ENCODE measurements around the gene ILDR1. TPM values are rescaled to one million over a fixed set of nuclear protein-coding genes. Genes with fewer than 3 reads are reported as not detected.
A peak's percentile ranks its signal among the peaks of the same experiment; 100 is the strongest.

ILDR1 gene
- total RNA-seq, 1 donor from 2014 or later, result 0.16 TPM

DNA sequence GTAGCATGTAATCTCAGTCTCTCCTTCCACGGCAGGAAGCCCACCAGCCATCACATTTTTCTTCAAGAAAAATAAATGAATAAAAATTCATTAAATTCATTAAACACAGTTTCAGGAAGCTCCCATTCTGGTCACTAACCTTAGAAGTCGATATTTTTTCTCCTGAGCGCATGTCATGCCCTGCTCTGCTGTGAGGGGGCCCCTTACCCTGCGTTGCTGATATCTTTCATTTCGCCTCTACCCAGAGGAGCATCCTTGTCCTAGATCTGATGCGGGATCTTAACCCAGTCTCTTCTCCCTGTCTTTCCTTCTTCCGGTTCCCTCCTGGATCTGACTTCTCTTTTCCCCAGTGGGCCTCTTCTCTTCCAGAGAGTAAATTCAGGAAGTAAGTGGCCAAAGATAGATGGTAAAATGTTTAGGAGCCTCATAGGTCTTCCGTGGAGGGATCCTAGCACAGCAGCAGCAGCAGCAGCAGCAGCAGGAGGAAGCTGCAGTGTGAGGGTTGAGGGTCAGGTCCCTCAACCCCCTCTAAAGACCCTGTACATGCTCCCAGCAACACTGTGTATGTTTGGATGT is 1.4 kb upstream of the ILDR1 start:
- DNase-seq (ENCODE audit: missing footprints), result no peak

DNA sequence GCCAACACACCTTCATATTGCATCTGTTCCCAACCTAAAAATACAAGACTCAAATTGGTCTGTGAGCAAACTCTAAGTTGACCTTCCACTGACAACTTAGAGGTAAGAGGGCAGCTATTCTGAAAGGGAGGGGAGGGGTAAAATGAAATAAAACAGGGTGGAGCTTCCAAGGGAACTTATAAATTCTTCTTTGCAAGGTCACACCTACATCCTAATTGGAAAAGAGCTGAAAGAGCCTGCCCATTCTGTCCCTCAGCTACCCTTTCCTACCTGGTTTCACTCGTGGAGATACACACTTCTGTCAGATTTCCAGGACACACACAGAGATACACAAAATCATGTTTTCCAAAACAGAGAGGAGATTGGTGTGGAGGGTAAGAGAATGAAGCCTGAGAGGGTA is 1.0 kb downstream of the ILDR1 start:
- DNase-seq (ENCODE audit: missing footprints) (no peak), ATAC-seq (no peak)
- intact Hi-C loops (cut with DNase I), result no loop called here

More for the DNA sequence above, 1.4 kb upstream of the ILDR1 start:
- intact Hi-C loops (cut with DNase I), result no loop called here
- no peak for ATAC-seq

DNA sequence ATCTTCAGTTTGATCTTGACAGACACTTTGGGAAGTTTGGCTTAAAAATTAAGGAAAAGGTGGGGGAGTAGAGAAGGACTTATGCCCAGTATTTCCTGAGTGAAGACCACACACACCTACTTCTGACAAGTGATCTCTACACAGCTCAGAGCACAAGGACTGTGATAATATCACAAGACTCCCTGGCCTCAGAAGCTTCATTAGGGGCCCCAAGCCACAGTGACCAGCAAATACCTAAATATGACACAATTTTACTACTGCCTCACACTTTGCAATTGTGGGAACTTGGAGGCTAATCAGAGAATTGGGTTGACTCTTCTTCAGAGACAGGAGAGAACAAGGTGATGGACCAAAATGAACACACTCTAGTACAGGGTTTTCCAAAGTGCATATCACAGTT is 2.6 kb downstream of the ILDR1 start:
- no peak for DNase-seq (ENCODE audit: missing footprints)
- intact Hi-C loops (cut with DNase I), result no loop called here
- ATAC-seq, result no peak

DNA sequence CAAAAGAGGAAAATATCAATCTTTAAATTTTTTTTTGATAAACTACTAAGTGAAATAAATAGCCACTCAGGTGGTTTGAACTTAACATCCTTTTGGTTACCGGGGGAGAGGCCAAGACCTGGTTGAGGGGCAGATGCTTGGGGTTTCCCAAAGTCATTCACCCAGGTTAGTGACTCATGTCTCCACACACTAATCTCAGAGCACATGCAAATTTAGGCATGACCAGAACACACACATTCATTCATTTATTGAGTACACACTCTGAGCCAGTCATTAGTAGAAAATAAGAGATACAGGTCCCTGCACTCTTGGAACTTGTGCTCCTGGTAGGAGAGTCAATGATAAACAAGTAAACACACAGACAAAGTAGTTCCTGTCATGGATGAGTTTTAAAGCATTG is 7.3 kb downstream of the ILDR1 start:
- DNase-seq (ENCODE audit: missing footprints) (no peak), ATAC-seq (no peak)
- intact Hi-C loops (cut with DNase I), result no loop called here

DNA sequence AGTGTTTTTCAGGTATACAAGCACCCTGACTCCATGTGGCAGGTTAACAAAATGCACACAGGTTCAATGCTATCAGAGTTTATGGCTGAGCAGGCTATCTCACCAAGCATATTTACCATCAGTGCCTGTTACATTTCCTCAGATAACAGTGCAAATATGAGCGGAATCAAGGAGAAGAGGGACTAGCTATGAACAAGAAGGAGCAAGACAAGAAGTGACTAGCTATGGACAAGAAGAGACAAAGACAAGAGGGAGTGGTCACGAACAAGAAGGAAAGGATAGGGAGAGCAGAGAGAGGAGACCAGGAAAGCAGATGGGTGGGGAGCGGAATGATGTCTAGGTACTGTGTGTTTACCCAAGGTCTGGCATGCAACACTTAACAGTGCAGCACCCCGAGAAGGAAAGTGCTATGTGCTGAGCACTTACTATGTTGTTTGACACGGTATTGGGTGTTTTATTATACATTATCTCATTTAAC is 8.6 kb downstream of the ILDR1 start:
- DNase-seq (ENCODE audit: missing footprints) (no peak), ATAC-seq (no peak)
- intact Hi-C loops (cut with DNase I), result no loop called here

DNA sequence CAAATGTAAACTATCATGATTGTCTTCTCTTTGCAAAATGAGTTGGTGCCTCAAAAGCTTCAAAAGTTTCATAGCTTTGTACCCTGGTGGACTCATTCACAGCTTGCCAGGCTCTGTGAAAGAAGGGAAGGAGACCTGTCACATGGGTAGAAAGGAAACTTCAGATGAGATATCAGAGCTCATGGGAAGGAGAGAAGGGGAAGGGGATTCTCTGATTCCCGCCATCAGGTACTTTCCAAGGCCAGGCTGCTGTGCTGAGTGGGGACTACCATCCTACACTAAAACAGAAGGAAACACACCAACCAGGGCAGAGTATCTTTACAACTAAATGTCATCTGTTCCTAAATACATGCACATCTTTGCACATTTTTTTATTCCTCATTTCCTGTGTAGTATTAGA is 9.2 kb downstream of the ILDR1 start:
- intact Hi-C loops (cut with DNase I), result no loop called here
- no peak for DNase-seq (ENCODE audit: missing footprints)
- ATAC-seq, result no peak

DNA sequence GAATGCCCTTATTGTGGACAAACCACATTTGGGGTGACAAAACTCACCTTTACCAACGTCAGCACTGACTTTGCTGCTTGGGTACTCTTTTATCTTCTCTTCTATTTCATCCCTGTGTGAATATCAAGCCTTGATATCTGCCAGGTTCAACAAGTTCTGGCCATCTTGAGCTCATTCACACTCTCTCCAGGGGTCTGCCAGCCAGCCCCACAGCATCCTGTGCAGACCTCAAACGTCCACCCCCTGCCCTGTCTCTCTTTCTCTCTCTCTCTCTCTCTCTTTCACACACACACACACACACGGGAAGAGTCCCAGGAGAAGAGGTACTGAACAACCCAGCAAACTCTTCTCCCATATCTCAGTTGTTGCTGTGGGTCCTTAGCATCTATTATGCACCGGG is 10.7 kb downstream of the ILDR1 start:
- no peak for ATAC-seq
- intact Hi-C loops (cut with DNase I), result no loop called here
- no peak for DNase-seq (ENCODE audit: missing footprints)

DNA sequence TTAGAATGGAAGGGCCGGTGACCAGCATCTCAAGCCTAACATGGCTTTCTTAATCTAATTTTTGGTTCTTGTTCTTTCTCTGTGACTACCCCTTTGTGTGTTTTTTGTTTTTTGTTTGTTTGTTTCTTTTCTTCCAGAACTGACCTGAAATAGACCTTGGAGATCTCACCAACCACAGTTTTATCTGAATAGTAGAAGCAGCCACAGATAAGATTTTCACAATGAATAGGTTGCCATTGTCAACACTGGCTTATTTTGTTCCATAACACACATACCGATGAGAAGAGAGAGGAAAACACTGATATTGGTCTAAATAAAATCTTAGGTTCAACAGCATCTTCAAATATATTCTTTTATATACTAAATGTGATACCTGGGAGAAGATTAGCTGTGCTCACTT is 11.5 kb downstream of the ILDR1 start:
- intact Hi-C loops (cut with DNase I), result no loop called here
- ATAC-seq, result no peak

DNA sequence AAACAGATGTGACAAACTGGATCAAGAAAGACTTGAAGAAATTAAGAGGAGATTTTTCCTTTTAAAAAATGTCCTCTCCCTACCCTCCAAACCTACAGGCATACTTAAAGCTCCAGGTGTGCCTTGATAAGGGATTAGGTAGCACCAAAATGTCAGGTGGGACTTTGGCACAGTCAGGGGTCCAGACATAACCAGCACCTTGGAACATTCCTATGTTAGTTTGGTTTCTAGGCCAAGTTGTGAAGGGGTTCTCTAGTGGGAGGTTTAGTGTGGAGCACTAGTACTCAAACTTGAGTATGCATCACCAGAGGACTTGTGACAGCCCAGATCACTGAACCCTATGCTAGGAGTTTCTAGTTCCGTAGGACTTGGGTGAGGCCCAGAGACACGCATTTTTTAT is 13.9 kb downstream of the ILDR1 start:
- intact Hi-C loops (cut with DNase I), result no loop called here
- DNase-seq (ENCODE audit: missing footprints), result no peak

More for the DNA sequence above, 11.5 kb downstream of the ILDR1 start:
- no peak for DNase-seq (ENCODE audit: missing footprints)

DNA sequence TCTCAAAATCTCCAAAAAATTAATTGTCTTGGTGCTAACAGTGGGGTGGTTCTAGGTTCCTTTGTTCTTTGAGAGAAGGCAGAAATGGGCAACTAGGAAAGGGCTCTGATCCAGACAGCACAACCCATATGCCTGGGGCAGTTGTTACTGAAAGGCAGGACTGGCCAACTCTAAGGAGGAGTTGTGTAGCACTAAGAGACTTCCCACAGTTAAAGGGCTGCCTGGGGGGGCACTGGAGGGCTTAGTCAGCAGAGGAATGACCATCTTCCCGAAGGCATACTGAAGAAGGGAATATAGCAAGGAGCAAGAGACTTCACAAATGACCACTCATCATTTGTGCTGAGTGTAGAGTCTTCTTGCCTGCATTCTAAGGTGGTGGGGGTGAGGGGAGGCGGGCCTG is 15.8 kb downstream of the ILDR1 start:
- intact Hi-C loops (cut with DNase I), result no loop called here
- ATAC-seq, result no peak
- DNase-seq (ENCODE audit: missing footprints), result no peak

More for the DNA sequence above, 13.9 kb downstream of the ILDR1 start:
- no peak for ATAC-seq

DNA sequence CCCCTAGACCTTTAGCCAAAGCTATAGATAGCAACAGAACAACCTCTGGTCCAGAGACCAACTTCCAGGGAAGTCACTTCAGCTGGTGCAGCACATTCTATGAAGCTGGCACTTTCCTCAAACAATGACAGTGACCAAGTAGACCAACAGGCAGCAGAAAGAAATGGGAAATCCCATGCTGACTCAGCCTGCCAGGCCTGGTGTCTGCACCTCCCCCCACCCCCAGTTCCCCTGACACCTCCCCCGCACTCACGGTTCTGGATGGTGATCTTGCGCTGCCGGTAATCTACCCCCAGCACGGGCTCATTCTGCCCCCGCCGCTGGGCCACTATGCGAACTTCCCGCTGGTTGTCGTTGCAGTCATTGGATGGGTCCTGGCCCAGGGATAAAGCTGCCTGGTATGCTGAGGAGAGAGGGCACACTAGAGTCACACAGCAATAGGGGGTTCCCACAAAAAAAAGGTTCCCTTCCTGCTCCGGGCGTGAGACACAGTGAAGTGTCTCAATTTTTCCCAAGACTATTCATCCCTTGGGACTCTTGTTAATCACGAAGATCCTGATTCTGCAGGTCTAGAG is 17.0 kb downstream of the ILDR1 start:
- intact Hi-C loops (cut with DNase I), result no loop called here
- ATAC-seq (peak; percentile 13), DNase-seq (ENCODE audit: missing footprints) (no peak)

DNA sequence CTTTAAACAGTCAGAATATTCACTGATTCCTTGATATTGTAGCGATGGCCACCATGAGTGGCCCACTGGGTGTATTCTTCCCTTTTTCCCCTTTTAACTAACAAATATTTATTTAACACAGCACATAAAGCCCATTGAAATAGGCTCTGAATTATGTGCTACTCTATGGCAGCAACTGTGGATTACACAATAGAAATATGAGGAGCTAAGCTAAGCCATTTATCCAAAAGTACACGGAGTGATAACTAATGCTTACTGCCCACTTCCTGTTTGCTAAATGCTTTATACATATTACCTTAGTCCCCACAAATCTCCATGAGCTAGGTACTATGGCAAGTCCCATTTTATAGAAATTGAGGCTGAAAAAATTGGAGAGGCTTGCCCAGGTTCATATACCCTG is 17.9 kb downstream of the ILDR1 start:
- DNase-seq (ENCODE audit: missing footprints) (no peak), ATAC-seq (no peak)
- intact Hi-C loops (cut with DNase I), result no loop called here

DNA sequence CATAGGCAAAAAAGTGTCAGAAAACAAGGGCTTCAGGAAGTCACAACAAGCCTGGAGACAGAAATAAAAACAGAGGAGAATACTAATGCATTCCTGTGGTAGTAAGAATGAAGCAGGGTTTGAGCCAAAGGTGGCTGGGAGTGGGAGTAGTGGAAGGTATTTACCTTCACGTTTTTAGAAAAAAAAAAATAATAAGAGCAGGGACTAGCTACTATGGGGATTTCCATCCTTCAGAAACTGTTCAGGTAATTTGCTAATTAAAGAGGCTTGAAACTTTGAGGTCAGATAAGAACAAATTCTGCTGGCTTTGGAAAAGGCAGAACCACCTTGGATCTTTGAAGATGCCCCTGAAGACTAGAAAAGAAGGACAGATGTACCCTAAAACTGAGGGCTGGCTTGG is 18.4 kb downstream of the ILDR1 start:
- DNase-seq (ENCODE audit: missing footprints) (no peak), ATAC-seq (no peak)
- intact Hi-C loops (cut with DNase I), result no loop called here

DNA sequence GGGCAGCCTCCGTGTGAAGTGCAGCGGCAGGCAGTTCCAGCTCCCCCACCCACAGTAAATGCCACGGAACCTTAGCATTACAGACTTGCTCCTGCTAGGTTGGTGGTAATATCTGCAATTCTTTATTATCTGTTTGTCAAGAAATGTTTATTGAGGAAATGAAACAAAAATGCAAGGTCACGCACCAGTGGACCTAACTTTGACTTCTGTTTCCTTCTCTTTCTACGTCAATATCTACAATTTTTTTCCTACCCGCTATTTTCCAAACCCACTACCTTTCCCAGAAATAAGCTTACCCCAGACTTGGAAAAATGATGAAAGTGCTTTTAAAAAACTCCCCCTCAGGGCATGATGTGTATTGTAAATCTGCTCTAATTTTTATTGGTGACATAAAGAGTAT is 18.9 kb downstream of the ILDR1 start:
- intact Hi-C loops (cut with DNase I), result no loop called here
- ATAC-seq (no peak), DNase-seq (ENCODE audit: missing footprints) (no peak)

DNA sequence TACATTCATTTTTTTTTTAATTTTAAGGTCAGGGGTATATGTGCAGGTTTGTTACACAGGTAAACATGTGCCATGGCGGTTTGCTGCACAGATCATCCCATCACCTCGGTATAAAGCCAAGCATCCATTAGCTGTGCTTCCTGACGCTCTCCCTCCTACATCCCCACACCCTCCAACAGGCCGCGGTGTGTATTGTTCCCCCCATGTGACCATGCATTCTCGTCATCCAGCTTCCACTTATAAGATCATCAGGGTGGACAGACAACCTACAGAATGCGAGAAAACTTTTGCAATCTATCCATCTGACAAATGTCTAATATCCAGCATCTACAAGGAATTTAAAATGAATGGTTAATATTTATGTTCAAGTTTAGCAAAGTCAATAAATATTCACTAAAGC is 19.4 kb downstream of the ILDR1 start:
- DNase-seq (ENCODE audit: missing footprints), result no peak
- intact Hi-C loops (cut with DNase I), result no loop called here
- no peak for ATAC-seq

DNA sequence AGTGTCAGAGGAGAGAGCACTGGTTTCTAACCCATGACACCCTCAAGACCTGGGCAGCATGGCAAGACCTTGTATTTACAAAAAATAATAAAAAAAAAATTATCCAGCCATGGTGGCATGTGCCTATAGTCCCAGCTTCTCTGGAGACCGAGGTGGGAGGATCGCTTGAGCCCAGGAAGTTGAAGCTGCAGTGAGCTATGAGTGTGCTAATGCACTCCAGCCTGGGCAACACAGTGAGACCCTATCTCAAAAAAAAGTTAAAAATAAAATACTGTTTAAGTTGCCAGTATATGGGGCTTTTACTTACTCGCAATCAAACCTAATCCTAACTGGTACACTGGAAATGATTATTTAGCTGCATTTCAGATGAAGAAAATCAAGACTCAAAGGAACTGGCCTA is 20.2 kb downstream of the ILDR1 start:
- intact Hi-C loops (cut with DNase I), result no loop called here
- ATAC-seq (no peak), DNase-seq (ENCODE audit: missing footprints) (no peak)

DNA sequence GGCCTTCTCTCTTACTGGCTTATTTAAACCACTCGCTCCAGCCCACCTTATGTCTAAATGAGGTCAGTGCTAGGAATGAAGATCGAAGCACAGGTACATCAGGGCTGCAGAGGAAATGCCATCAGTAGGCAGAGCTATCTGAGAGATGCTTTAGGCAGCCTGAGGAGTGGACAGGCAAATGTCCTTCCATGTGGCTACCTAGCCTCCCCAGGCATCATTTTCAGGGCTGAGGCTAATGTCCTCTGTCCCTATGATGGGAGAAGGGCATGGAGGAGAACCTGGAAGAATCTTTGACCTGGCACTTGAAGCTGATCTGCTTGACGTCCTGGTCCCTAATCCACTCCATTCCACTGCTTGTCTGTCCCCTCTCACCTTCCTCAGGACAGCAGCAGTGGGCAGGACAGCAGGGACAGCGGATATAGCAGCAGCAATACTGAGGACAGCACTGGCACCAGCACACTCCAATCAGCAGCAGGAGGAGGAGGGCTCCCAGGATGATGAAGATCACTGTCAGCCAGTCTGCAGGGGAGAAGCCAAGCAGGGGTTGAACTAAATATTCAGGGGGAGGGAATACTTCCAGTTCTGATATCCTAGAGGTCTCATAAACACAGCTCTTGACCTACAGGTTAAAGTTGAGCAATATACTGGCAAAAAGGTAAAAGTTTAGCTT is 21.0 kb downstream of the ILDR1 start:
- DNase-seq (ENCODE audit: missing footprints), result no peak
- ATAC-seq, result no peak
- intact Hi-C loops (cut with DNase I), result no loop called here

DNA sequence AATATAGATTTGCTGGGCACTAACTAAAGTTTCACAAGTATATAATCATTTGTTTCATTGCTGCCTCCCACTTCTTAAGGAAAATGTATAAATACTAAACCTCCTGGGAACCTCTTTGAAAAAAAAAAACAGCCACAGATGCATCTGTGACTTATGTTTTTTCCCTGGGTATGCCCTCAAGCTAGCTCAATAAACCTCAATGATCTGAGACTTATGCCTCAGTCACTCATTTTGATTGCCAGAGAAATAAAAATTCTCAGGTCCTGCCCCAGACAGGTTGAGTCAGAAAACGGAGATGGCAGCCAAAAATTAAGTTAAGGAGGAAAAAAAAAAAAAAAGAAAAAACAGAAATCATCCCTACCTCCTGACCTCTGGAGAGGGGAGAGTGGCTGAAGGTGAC is 22.1 kb downstream of the ILDR1 start:
- intact Hi-C loops (cut with DNase I), result loop anchor here (5.0 kb wide), 1 partner anchor 453 kb away; the partner anchor contains the start of gene POLQ
- DNase-seq (ENCODE audit: missing footprints) (no peak), ATAC-seq (no peak)

DNA sequence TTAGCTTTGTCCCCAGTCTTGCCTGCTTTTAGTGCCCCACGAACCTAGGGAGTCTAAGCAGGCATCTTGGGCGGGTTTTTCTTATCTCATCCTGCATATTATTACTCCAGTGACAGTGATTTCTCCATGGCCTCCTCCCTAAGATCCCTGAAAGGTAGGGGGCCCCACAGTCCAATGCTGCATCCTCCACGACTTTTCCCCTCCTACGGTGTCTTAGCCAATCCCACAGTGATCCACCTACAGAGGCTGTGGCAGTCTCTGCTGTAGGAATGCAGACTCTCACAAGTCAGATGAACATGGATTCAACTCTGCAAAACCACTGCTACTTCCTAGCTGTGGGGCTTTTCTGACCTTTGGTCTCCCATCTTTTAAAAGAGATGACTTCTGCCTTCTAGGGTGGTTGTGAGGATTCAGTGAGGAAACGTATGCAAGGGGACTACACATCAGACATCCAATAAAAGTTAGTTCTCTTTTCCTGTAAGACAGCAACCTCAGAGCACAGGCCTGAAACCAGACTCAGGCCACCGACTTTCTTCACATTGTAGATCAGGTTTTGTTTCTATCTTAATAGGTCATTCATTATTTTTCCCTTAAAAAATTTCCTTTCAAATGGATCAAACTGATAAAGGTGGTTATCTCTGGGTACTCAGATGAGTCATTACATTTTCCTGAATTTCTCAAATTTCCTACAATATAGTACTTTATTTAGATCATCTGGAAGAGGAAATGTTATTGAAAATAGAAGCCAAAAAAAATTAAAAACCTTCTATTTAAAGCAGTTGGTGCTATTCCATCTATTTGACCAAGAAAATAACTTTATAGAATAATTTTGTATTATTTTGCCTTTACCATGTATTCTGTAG is 23.2 kb downstream of the ILDR1 start:
- intact Hi-C loops (cut with DNase I), result loop anchor here (5.0 kb wide), 1 partner anchor 452 kb away; the partner anchor contains the start of gene POLQ
- no peak for ATAC-seq
- DNase-seq (ENCODE audit: missing footprints), result no peak

All from Right ventricle myocardium inferior (tissue), 1 donor.